IPS-18a (cell line): ENCODE data around the gene C11orf91.

Experiments
- H3K27ac ChIP-seq: one replicate; pipeline ENCODE4 v1.5.1; 2013; ENCODE audit warnings: low read length
- H3K27me3 ChIP-seq: one replicate; pipeline ENCODE4 v1.6.1; 2013; ENCODE audit warnings: mild to moderate bottlenecking, low read length; ENCODE audit not compliant: control insufficient read depth, insufficient read depth
- H3K36me3 ChIP-seq: one replicate; pipeline ENCODE4 v1.6.1; 2013; ENCODE audit warnings: low read depth, low read length; ENCODE audit not compliant: control insufficient read depth
- H3K4me1 ChIP-seq: one replicate; pipeline ENCODE4 v1.6.1; 2013; ENCODE audit warnings: low read depth, low read length; ENCODE audit not compliant: control insufficient read depth
- H3K4me3 ChIP-seq: one replicate; pipeline ENCODE4 v1.5.1; 2013; ENCODE audit warnings: low read length
- H3K9ac ChIP-seq: one replicate; pipeline ENCODE4 v1.6.1; 2013; ENCODE audit warnings: mild to moderate bottlenecking, low read length, moderate library complexity
- H3K9me3 ChIP-seq: one replicate; pipeline ENCODE4 v1.6.1; 2013; ENCODE audit warnings: low read depth, low read length; ENCODE audit not compliant: control insufficient read depth

The C11orf91 gene

DNA sequence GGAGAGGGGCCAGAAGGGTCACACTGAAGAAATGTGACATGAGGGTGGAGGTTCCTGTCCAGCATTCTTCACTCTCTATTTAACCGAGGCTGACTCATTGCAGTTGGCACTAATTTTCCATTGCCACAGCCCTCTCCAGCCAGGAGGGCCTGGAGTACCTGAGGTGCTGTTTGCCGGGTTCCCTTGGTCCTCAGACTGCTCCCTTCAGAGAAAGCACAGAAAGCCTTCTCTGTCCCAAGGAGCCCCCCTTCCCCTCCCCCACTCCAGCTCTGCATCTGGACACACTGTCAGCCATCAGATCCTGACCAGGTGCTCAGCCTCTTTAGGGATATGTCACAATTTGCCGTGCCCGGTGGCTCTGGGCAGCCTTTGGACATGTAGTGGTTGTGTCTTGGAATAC is 3.2 kb upstream of the C11orf91 start:
- H3K36me3 ChIP-seq = peaks cover under 1% of the 10 kb centered on the region
- peaks cover 11% of the 10 kb centered on the region for H3K27me3 ChIP-seq
- H3K9me3 ChIP-seq = no peaks in the 10 kb centered on the region
- peaks cover 11% of the 10 kb centered on the region for H3K4me1 ChIP-seq
- no peak overlapping the region for H3K27ac ChIP-seq
- H3K9ac ChIP-seq = no peak overlapping the region
- H3K4me3 ChIP-seq = no peak overlapping the region

DNA sequence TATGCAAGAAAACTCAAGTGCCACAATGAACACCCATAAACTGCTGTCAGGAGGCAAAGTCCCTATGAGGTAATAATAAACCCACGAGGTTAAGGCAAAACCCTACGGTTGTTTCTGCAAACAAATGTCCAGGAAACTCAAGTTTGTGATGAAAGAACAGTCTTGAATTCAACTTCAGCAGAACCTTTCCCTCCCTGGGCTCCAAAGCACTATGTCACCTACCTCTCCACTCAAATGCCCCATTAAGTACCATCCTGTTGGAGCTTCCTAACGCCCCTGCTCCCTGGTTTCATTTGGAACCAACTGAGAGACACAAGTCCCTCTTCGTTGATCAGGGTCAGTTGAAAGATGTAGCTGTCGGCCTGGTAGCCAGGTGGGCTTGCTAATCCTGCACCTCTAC is 2.6 kb upstream of the C11orf91 start:
- no peak overlapping the region for H3K27ac ChIP-seq
- no peak overlapping the region for H3K4me3 ChIP-seq
- peaks cover 11% of the 10 kb centered on the region for H3K4me1 ChIP-seq
- peaks cover 11% of the 10 kb centered on the region for H3K27me3 ChIP-seq
- H3K9ac ChIP-seq = no peak overlapping the region
- H3K9me3 ChIP-seq = no peaks in the 10 kb centered on the region
- H3K36me3 ChIP-seq = no peaks in the 10 kb centered on the region

- peak overlapping the region; percentile 63 for H3K4me3 ChIP-seq
- H3K9ac ChIP-seq = peak overlapping the region; percentile 36
- peaks cover 11% of the 10 kb centered on the region for H3K27me3 ChIP-seq
- H3K4me1 ChIP-seq = peaks cover 11% of the 10 kb centered on the region
- H3K9me3 ChIP-seq = no peaks in the 10 kb centered on the region
- no peak overlapping the region for H3K27ac ChIP-seq
- H3K36me3 ChIP-seq = no peaks in the 10 kb centered on the region
Measured at GRCh38 chr11:33701302-33702230, 940 bp upstream of the C11orf91 start.

DNA sequence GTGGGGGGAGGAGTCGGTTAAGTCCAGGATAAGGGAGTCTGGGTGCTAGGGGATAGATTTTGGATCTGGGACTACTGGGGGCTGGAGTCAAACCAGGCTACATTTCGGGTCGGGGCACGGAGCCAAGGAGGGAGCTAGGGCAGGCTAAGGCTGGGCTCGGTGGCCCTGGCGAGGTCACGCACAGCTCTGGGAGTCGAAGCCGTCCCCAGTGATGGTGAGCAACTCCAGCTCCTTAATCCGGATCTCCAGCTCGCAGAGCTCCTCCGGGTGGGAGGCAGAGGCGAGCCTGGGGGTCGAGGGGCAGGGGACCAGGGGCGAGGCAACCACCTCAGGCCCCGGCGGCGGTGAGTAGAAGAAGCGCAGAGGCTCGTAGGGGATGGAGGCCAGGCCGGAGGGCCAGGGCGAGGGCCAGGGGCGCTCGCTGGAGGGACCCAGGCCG is 544 bp downstream of the C11orf91 start:
- H3K4me3 ChIP-seq = peak overlapping the region; percentile 63
- peaks cover 11% of the 10 kb centered on the region for H3K27me3 ChIP-seq
- H3K9me3 ChIP-seq = no peaks in the 10 kb centered on the region
- H3K36me3 ChIP-seq = no peaks in the 10 kb centered on the region
- H3K9ac ChIP-seq = no peak overlapping the region
- no peak overlapping the region for H3K27ac ChIP-seq
- H3K4me1 ChIP-seq = peaks cover 17% of the 10 kb centered on the region

- Histone ChIP-seq H3K9ac (no peak overlapping the region), H3K36me3 (no peaks in the 10 kb centered on the region), H3K27me3 (peaks cover 11% of the 10 kb centered on the region), H3K4me1 (peaks cover 19% of the 10 kb centered on the region), H3K27ac (no peak overlapping the region), H3K4me3 (peak overlapping the region; percentile 63), H3K9me3 (no peaks in the 10 kb centered on the region)
Measured at GRCh38 chr11:33699515-33700062, 1.0 kb downstream of the C11orf91 start.

DNA sequence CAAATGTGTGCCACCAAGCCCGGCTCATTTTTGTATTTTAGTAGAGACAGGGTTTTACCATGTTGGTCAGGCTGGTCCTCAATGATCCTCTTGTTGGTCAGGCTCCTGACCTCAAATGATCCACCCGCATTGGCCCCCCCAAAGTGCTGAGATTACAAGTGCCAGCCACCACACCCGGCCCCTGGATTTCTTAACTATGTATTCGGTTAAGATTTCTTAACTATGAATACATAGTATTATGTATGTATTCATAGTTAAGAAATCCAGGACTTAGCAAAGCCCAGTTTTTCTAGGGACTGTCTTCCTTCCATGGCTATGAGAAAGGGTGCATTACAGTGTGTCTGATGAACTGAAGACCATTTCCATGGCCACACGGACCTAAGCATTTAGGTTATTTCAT is 1.7 kb downstream of the C11orf91 start:
- Histone ChIP-seq H3K4me1 (peaks cover 19% of the 10 kb centered on the region), H3K27me3 (peaks cover 11% of the 10 kb centered on the region), H3K27ac (no peak overlapping the region), H3K4me3 (no peak overlapping the region), H3K9ac (no peak overlapping the region), H3K9me3 (no peaks in the 10 kb centered on the region), H3K36me3 (no peaks in the 10 kb centered on the region)

- no peak overlapping the region for H3K9ac ChIP-seq
- no peak overlapping the region for H3K27ac ChIP-seq
- H3K27me3 ChIP-seq = peaks cover 11% of the 10 kb centered on the region
- H3K9me3 ChIP-seq = no peaks in the 10 kb centered on the region
- H3K36me3 ChIP-seq = no peaks in the 10 kb centered on the region
- no peak overlapping the region for H3K4me3 ChIP-seq
- peaks cover 22% of the 10 kb centered on the region for H3K4me1 ChIP-seq
Measured at GRCh38 chr11:33697997-33698396, 2.6 kb downstream of the C11orf91 start.

- no peak overlapping the region for H3K4me3 ChIP-seq
- H3K27me3 ChIP-seq = peaks cover 11% of the 10 kb centered on the region
- H3K4me1 ChIP-seq = peaks cover 31% of the 10 kb centered on the region
- no peak overlapping the region for H3K27ac ChIP-seq
- H3K36me3 ChIP-seq = no peaks in the 10 kb centered on the region
- no peak overlapping the region for H3K9ac ChIP-seq
- H3K9me3 ChIP-seq = no peaks in the 10 kb centered on the region
Measured at GRCh38 chr11:33696931-33697638, 3.5 kb downstream of the C11orf91 start.

GRCh38 chr11:33696411-33696810 is 4.2 kb downstream of the C11orf91 start:
- Histone ChIP-seq H3K27ac (no peak overlapping the region), H3K36me3 (no peaks in the 10 kb centered on the region), H3K4me1 (peaks cover 33% of the 10 kb centered on the region), H3K9ac (no peak overlapping the region), H3K4me3 (no peak overlapping the region), H3K9me3 (no peaks in the 10 kb centered on the region), H3K27me3 (peaks cover 11% of the 10 kb centered on the region)

GRCh38 chr11:33695051-33695566 is 5.5 kb downstream of the C11orf91 start:
- Histone ChIP-seq H3K27ac (no peak overlapping the region), H3K4me3 (no peak overlapping the region), H3K36me3 (no peaks in the 10 kb centered on the region), H3K27me3 (peaks cover 11% of the 10 kb centered on the region), H3K4me1 (peaks cover 30% of the 10 kb centered on the region), H3K9ac (no peak overlapping the region), H3K9me3 (no peaks in the 10 kb centered on the region)

GRCh38 chr11:33694346-33695050 is 6.1 kb downstream of the C11orf91 start:
- Histone ChIP-seq H3K27ac (no peak overlapping the region), H3K9me3 (no peaks in the 10 kb centered on the region), H3K4me1 (peaks cover 26% of the 10 kb centered on the region)

More at GRCh38 chr11:33694346-33695050, 6.1 kb downstream of the C11orf91 start:
- Histone ChIP-seq H3K36me3 (no peaks in the 10 kb centered on the region), H3K4me3 (no peak overlapping the region), H3K27me3 (peaks cover 5% of the 10 kb centered on the region), H3K9ac (no peak overlapping the region)
